ENCODE measurements around the gene LAGE3. TPM values are rescaled to one million over a fixed set of nuclear protein-coding genes. Genes with fewer than 3 reads are reported as not detected.

Gene LAGE3
- total RNA-seq, 4 donors from 2014 or later, result 26.0 to 72.5 (median 29.3) TPM

DNA sequence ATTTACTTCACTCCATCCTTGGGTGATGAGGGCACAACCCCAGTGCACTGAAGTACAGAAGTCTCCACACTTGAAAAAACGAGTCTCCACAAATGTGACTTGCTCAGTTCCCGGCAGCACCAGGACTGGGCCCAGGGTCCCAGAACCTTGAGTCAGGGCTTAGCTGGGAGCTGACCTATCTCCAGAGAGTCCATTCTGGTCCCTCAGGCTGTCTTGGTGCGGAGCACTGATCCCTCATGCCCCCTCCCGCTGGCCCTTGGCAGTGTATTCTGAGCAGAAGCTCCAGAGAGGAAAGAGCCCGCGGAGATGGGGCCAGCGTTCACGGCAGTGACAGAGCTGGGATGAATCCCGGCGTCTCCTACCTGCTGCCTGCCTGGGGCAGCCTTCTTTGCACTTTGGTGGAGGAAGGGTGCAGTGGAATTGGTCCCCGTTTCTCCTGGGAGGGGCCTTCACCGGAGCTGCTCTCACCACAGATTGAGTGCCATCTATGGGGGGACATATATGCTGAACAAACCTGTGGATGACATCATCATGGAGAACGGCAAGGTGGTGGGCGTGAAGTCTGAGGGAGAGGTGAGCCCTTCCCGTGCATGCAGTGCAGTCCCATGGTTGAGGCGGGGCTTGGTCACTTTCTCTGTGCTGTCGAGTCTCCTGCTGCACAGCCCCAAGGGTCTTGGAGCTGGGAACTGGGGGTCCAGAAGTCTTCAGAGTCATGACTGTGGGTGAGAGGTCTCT, 38.3 kb downstream of the LAGE3 start:
- H3K9me3 ChIP-seq, result no peaks in the 10 kb centered on the region
- H3K27ac ChIP-seq, result no peak overlapping the region
- TF ChIP-seq POLR2A (IDR thresholded peaks at IDR 0.05), result no peak
- TF ChIP-seq, protein P1, sequence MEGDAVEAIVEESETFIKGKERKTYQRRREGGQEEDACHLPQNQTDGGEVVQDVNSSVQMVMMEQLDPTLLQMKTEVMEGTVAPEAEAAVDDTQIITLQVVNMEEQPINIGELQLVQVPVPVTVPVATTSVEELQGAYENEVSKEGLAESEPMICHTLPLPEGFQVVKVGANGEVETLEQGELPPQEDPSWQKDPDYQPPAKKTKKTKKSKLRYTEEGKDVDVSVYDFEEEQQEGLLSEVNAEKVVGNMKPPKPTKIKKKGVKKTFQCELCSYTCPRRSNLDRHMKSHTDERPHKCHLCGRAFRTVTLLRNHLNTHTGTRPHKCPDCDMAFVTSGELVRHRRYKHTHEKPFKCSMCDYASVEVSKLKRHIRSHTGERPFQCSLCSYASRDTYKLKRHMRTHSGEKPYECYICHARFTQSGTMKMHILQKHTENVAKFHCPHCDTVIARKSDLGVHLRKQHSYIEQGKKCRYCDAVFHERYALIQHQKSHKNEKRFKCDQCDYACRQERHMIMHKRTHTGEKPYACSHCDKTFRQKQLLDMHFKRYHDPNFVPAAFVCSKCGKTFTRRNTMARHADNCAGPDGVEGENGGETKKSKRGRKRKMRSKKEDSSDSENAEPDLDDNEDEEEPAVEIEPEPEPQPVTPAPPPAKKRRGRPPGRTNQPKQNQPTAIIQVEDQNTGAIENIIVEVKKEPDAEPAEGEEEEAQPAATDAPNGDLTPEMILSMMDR (IDR thresholded peaks at IDR 0.05 in 4 of 5, conservative IDR thresholded peaks at IDR 0.05 in 1 of 5), result no peak
- no peaks in the 10 kb centered on the region for H3K27me3 ChIP-seq
- ATAC-seq, result no peak
- peaks cover 0 to 11% of the 10 kb centered on the region in 2 donors for H3K36me3 ChIP-seq
- no peak for DNase-seq
- no peak overlapping the region for H3K4me3 ChIP-seq
- peaks cover 4 to 13% of the 10 kb centered on the region in 2 donors for H3K4me1 ChIP-seq
- in situ Hi-C loops (cut with MboI; ENCODE audit: low sequenced_read_pairs in 4 of 4), result no loop called here
- intact Hi-C loops (cut with DNase I; ENCODE audit: low total_unique reads), result no loop called here

DNA sequence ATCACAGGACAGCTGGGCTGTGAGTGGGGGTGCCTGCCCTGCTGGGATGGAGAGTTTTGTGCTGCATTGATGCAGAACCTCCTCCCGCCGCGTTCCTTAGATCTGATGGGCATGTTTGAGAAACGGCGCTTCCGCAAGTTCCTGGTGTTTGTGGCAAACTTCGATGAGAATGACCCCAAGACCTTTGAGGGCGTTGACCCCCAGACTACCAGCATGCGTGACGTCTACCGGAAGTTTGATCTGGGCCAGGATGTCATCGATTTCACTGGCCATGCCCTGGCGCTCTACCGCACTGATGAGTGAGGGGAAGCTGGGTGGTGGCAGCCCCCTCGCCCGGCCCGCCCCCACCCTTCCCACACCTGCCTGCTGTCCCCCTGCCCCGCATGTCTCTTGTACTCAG, 39.2 kb downstream of the LAGE3 start:
- H3K4me3 ChIP-seq, result no peak overlapping the region
- H3K4me1 ChIP-seq, result peaks cover under 1 to 7% of the 10 kb centered on the region in 2 donors
- DNase-seq, result no peak
- H3K27me3 ChIP-seq, result no peaks in the 10 kb centered on the region
- ATAC-seq, result no peak
- in situ Hi-C loops (cut with MboI; ENCODE audit: low sequenced_read_pairs in 4 of 4) (no loop called here), intact Hi-C loops (cut with DNase I; ENCODE audit: low total_unique reads) (loop anchor here (5.0 kb wide), 1 partner anchor 43 kb away; the partner anchor contains the start of gene RPL10)
- TF ChIP-seq, protein P1 (IDR thresholded peaks at IDR 0.05 in 4 of 5, conservative IDR thresholded peaks at IDR 0.05 in 1 of 5), result no peak
- TF ChIP-seq POLR2A (IDR thresholded peaks at IDR 0.05), result no peak
- no peaks in the 10 kb centered on the region for H3K9me3 ChIP-seq
- no peak overlapping the region for H3K27ac ChIP-seq
- H3K36me3 ChIP-seq, result peaks cover 0 to 14% of the 10 kb centered on the region in 2 donors

GRCh38 chrX:154437971-154438893, 40.8 kb downstream of the LAGE3 start:
- intact Hi-C loops (cut with DNase I; ENCODE audit: low total_unique reads), result loop anchor here (2.0 to 5.0 kb wide), 3 partner anchors 27 to 53 kb away; partner anchors contain the start of genes RPL10, SLC10A3 and TAFAZZIN
- DNase-seq (no peak), ATAC-seq (no peak)
- no peaks in the 10 kb centered on the region for H3K9me3 ChIP-seq
- no peaks in the 10 kb centered on the region for H3K27me3 ChIP-seq
- H3K4me3 ChIP-seq, result peak overlapping the region; percentile 64 to 84 (median 66)
- peak overlapping the region; percentile 79 to 88 (median 82) for H3K27ac ChIP-seq
- in situ Hi-C loops (cut with MboI; ENCODE audit: low sequenced_read_pairs in 4 of 4), result no loop called here
- peaks cover 0 to 5% of the 10 kb centered on the region in 2 donors for H3K4me1 ChIP-seq
- H3K36me3 ChIP-seq, result peaks cover 0 to 17% of the 10 kb centered on the region in 2 donors
- TF ChIP-seq POLR2A (IDR thresholded peaks at IDR 0.05), result no peak
- TF ChIP-seq, protein P1 (IDR thresholded peaks at IDR 0.05 in 4 of 5, conservative IDR thresholded peaks at IDR 0.05 in 1 of 5), result no peak

GRCh38 chrX:154436983-154437752, 41.9 kb downstream of the LAGE3 start, which contains the start of gene GDI1:
Gene GDI1, plus strand, starts transcription at chrX:154437154. Its CDS starts 101 bp downstream, at chrX:154437255.
- Histone ChIP-seq H3K27ac (peak within 1 kb of the TSS; percentile 79 to 88 (median 82)), H3K4me3 (peak within 1 kb of the TSS; percentile 64 to 84 (median 66)), H3K36me3 (peaks cover 0 to 17% of the 10 kb centered on the region in 2 donors), H3K4me1 (peaks cover 0 to 5% of the 10 kb centered on the region in 2 donors), H3K9me3 (no peaks in the 10 kb centered on the region), H3K27me3 (no peaks in the 10 kb centered on the region)
- TF ChIP-seq, protein P1 (IDR thresholded peaks at IDR 0.05 in 4 of 5, conservative IDR thresholded peaks at IDR 0.05 in 1 of 5), result no peak
- TF ChIP-seq POLR2A (IDR thresholded peaks at IDR 0.05), result peak; percentile 49 to 62
- peak in 1 of 2 donors; percentile 36 for DNase-seq
- intact Hi-C loops (cut with DNase I; ENCODE audit: low total_unique reads) (loop anchor here (2.0 to 5.0 kb wide), 3 partner anchors 26 to 54 kb away; partner anchors contain the start of genes RPL10, SLC10A3 and TAFAZZIN), in situ Hi-C loops (cut with MboI; ENCODE audit: low sequenced_read_pairs in 4 of 4) (no loop called here)
- ATAC-seq, result peak; percentile 72 to 75
